Islet precursor cell (in vitro differentiated cells): Measurements from ENCODE around the gene HMCES.

Source experiments
- DNase-seq: peaks from one replicate; pipeline ENCODE4 v3.0.0-alpha.2; 2018

HMCES gene

DNA sequence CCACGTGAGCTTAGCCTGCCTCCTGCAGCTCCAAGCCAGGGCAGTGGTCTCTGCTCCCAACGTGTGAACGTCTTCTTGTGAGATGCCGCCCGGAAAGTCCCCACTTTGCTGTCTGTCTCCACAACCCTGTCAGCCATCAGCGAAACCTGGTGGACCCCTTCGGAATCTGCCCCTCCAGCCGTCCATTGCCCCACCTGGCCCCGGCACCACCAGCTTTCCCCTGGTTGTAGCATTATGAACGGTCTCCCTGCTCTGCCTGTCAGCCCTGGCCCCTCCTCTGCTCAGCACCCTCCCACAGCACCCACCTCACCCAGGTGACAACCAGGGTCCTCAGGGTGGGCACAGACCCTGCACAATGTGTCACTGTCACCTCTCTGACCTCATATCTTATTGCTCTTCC, 71.1 kb downstream of the HMCES start:
- no peak for DNase-seq

DNA sequence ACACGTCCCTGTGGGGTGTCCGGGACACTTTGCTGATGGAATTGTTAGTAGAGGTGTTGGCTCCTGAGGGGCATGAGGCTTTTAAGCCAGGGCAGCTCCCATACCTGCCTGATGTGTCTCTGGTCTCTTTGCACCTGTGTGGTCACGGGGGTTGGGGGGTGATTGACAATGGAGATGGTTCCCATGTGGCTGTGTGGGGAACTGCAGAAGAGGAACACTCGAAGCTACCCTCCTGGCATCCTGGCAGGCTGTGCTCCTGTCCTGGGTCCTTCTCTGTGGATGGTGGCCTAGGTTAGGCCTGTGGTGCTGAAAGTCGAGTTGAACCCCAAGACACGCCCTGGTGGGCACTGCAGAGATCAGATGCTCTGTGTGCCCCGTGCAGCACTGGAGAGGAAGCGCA, 73.4 kb downstream of the HMCES start:
- no peak for DNase-seq

DNA sequence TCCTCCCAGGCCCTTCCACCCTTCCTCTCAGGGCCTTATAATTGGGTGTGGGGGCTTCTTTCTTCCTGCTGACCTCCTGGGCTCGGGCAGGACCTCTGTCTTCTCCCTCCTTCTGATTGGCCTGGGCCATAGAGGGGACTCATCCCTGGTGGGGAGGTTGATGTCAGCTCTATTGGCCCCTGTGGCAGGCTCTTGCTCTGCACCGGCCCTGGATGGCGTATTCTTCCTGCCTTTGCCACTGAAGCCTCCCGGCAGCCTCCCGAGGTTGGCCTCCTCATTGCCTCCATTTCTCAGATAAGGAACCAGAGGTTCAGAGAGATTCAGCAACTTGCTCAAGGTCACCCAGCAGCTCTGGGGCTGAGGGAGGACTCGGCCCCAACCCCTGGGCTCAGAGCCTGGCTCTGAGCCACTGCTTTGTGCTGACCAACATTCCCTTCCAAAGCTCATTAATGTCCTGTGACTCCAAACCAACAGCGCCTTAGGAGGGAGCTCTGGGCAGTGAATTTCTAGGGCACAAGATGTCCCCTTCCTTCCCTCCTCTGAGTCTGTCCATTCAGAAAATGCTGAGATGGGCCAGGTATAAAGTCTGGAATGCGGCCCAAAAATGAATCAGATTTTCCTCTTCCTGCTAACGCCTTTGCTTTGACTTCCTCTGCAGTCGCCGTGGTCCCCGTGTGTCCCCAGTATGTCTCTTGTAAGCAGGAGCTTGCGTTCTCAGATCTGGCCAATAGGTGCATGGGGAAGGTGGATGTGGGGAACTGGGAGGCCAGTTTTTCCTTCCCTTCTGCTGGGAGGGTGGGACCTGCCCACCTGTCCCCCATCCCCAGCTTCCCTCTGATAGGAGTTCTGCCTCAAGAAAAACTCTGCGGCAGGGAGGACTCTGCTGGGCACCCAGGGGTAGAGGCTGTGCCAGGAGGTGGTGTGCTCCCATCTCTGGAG, 74.2 kb downstream of the HMCES start:
- no peak for DNase-seq

DNA sequence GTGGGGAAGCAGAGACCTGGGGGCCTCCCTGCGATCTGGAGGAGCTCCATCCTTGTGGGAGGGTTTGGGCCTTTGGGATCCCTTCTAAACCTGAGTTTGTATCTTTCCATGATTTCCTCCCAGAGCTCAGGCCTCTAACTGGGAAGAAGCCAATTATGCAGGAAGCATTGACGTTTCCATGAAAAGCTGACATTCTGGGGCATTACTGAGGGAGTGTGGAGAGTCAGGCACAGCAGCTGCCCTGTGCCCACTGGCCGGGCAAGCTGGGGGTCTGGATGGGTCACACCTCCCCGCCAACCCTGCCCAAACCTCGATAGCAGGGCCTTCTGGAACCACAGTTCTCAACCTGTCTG, 74.9 kb downstream of the HMCES start:
- DNase-seq: no peak
